ENCODE data around the gene WWOX.
"Not testable (repeated sequence)": the region's sequence is repeated elsewhere in the genome, so short reads cannot be mapped to it uniquely, and the experiment has no call there.

The WWOX gene

DNA sequence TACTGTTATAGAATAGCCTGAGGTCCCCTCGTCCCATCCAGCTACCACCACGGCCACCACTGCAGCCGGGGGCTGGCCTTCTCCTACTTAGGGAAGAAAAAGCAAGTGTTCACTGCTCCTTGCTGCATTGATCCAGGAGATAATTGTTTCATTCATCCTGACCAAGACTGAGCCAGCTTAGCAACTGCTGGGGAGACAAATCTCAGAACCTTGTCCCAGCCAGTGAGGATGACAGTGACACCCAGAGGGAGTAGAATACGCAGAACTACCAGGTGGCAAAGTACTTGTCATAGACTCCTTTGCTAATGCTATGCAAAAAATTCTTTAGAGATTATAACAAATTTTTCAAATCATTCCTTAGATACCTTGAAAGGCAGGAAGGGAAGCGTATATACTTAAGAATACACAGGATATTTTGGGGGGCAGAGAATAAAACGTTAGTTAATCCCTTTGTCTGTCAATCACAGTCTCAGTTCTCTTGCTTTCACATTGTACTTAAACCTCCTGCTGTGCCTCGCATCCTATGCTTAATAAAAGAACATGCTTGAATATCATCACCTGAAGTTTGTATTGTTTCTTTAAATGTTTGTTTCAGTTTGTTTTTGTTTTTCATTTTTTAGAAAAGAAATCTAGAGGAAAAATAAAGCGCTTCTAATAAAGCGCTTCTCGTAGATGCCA, 1112.8 kb downstream of the WWOX start:
- no peak for DNase-seq

DNA sequence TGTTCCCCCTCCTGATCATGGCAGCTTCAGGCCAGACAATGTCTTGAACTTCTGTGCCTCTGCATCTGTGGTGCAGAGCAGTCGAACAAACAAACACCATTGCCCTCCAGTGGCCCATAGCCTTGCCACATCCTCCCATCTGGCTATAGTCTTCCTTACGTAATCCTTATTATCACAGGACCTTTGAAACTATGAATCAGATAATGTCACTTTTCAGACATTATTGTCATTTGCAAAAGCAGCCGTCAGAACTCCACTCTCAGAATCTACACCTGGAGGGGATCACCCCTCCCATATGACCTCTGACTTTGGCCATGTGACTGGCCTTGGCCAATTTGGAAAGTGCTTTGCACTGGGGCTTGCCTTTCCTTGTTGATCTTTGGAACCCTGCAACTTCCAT, 1113.8 kb downstream of the WWOX start:
- no peak for DNase-seq

DNA sequence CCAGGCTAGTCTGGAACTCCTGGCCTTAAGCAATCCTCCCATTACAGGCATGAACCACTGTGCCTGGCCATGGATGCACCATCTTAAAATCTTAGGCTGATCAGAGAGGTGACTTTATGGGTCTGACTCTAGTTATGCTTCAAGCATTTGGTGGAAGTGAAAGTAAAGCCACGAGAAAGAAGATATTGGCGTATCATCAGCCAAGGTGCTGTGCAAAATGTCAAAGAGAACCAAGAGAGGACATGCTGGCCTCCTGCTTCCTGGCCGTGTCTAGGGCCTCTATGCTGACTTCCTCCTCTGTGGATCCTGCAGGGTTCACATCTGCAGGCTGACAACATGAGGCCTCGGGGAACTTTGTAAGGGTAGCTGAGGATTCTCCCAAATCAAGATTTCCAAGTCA, 1115.8 kb downstream of the WWOX start:
- DNase-seq: no peak

DNA sequence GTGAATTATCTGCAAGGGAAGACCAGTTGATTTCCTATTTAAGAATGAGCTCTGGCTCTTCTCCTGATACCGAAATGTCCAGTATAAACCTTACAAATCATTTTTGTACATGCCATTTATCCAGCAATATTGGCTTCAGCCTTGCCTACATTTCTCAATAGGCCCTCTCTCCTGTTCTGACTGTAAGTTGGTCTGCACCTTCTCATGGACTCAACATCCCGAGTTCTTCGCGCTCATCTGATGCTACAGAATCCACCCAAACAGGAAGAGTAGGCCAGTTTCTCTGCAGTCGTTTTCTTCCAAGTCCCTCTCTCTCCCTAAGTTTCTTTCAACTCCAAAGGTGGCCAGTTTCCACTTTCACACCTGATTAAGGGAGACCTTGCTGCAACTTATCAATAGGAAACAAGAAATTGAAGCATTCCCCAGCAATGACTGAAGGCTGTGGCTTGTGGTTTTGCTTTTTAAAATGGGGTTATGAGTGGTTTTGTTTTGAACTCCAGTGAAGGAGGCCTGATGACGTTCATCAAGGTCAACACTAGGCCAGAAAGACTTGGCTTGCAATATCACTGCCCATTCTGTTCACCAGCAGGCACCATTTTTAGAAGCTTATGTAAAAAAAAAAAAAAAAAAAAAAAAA, 1118.0 kb downstream of the WWOX start:
- DNase-seq: no peak

DNA sequence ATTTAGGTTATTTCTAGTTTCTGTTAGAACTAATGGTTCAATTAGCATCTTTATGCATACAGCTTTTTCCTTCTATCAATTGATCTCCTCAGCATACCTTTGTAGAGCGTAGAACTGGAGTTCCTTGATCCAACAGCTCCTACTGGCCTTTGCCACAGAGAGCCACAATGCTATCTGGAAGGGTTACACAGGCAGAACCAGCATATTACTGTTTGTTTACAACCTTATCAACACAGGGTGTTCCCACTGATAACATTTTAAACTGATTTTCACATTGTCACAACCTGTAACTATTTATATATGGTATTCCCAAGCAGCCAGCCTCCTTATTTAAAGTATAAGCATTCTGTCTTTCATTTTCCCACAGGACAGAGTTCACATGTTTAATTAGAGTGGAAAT, 1118.9 kb downstream of the WWOX start:
- DNase-seq: no peak

DNA sequence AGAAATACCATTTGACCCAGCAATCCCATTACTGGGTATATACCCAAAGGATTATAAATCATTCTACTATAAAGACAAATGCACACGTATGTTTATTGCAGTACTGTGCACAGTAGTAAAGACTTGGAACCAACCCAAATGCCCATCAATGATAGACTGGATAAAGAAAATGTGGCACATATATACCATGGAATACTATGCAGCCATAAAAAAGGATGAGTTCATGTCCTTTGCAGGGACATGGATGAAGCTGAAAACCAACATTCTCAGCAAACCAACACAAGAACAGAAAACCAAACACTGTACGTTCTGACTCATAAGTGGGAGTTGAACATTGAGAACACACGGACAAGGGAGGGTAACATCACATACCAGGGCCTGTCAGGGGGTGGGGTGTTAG, 1126.5 kb downstream of the WWOX start:
- not testable (repeated sequence) for DNase-seq

DNA sequence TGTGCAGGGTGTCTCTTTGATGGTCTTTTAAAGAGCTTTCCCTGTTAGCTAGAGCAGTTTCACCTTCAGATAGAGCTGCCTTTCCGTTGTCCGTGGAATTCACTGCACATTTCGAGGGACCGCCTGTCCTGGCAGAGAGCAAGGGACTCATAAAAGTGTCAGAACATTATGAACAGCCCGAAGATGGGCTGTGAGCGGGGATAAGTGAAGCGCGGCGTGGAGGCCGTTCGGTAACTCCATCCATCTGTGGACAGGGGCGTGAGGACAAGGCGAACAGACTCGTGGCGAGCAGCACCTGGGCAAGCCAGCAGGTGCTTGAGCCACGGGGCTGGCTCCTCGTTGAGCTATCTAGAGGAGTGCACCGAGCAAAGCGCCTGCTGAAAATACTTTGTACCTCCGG, 1129.9 kb downstream of the WWOX start:
- DNase-seq: no peak

DNA sequence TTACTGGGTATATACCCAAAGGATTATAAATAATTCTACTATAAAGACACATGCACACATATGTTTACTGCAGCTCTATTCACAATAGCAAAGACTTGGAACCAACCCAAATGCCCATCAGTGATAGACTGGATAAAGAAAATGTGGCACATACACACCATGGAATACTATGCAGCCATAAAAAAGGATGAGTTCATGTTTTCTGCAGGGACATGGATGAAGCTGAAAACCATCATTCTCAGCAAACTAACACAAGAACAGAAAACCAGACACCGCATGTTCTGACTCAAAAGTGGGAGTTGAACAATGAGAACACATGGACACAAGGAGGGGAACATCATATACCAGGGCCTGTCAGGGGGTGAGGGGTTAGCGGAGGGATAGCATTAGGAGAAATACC, 1146.2 kb downstream of the WWOX start:
- DNase-seq: not testable (repeated sequence)

DNA sequence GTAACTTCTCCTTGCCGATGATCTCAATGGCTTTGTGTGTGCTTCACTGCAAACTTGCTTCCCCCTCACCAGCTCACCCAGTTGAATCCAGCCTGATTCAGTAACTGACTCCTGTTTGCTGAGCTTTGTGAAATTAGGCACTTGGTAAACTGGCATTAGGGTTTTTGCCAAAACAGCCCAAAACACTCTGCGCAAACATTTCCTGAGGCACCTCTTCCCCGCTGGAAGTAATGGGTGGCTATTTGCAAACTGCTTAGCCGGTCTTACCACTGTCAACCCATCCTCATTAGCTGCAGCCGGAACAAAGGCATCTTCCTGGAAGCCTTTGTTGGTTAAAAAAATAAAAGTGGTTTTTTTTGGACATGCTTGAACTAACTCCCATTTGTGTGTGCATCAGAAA, 1147.9 kb downstream of the WWOX start:
- DNase-seq: no peak

DNA sequence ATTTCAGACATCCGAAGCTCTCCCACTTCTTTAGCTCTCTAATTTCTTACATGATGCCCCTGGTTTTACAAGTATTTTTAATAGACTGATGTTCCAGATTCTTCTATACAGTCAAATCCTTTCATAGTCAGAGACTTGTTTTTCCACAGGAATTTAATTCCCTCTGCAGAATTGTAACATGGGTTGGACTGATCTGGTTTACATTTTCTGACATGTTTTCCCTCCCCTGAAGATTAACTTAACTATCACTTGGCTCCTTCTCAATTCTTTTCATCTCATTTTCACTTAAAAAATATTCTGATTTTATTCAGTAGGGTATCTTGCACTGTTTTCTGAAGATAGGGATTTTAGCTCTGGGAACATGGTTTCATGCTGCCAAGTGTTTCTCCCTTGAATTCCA, 1148.9 kb downstream of the WWOX start:
- DNase-seq: no peak

DNA sequence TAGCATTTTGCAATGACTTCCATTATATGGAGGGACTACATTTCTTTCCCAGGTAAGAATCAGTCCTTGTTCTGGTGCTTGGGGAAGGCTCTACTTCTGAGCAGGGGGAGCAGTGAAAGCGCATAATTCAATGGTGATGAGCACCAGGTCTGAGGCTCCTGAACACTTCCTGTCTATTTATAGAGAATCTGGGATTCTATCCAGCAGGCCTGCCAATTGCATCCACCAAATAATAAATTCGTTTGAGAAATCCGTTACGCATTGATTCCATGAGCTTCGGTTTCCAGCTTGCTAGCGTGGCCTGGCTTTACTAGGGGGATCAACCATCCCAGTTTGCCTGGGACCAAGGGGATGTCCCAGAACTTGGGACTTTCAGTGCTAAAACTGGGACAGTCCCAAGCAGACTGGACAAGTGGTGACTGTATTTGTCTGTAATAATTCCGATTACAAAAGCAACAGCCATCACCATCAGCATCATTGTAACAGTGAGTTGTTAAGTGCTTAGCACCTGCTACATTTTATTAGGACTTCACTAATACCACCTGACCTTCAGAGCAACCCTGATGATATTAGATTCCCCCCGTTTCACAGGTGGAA, 1151.1 kb downstream of the WWOX start:
- no peak for DNase-seq

DNA sequence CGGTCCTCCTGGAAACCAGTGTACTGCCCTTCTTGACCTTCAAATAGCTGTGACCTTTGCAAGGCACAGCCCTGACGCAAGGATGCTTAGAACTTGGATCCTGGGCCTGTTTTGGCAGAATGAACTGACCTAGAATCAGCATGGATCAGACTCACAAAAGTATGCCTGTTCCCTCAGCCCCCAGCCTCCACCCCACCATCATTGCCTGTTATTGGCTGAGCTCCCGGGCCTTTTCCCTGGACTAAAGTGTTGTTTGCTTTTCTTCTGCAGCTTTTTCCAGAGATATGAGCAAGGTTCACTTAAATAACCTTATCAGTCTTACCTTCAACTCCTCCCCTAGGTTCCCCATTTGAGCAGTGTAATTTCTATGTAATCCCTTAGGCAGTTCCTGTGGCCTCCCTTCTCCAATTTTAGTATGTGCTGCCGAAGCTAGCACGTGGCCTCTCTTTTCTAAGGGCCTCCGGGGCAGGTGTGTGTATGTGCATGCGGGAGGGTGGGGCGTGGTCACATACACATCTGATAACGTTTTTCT, 1153.7 kb downstream of the WWOX start:
- DNase-seq: no peak

DNA sequence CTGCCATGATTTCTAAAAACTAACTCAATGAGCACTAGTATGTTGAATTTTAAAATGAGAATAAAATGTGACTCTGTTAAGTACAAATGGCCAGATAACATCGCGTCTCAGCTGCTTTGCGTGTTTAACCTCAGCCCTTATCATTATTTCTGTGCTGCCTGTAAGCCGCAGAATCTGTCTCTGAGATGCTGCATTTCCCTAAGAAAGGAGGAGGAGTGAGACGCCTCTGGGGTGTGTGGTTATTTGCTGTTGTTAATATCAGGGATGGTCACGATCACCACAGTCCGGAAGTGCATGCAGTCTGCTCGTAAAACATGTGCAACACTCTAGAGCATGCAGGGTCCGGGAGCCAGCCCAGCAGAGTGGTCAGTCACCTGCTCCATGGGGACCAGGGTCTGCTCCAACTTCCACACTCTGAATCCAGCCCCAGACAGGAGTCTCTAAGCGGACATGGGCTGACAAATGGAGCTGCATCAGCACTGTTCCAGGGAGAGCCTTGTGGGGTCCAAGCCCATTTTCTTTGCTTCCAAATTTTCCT, 1158.6 kb downstream of the WWOX start:
- DNase-seq: no peak

DNA sequence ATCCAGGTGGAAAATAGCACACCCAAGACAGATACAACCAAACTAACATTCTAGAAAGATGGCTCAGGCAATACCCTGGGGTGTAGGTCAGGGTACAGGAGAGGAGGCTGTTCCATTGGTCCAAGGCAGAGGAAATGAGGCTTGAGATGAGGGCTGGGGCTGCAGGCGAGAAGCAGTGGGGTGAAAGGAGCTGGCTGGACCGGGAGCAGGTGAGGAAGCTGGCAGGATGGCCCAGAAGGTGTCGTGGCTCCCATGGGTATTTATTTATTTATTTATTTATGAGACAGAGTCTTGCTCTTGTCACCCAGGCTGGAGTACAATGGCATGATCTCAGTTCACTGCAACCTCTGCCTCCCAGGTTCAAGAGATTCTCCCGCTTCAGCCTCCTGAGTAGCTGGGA, 1161.4 kb downstream of the WWOX start:
- DNase-seq: not testable (repeated sequence)

DNA sequence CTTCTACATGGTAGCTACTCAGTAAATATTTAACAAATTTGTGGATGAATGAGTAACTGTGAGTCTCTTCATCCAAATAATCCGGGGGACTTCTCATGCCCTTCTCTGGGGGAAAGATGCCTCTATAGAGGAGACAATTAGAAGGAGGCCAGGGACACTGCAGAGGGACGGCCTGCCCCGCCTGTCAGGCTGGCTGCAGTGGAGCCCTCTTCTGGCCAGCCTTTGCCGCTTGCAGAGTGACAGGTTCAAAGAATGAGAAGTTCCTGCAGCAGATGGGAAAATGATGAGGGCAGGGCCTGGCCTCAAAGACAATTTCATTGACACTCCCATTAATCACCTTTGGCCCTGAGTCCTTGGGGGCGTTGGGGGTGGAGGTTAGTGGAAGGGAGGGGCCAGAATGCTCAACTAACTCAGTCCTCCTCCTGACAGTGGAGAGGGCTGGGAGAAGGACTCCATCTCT, 1162.1 kb downstream of the WWOX start:
- DNase-seq: peak in 1 of 2 experiments; percentile 36

DNA sequence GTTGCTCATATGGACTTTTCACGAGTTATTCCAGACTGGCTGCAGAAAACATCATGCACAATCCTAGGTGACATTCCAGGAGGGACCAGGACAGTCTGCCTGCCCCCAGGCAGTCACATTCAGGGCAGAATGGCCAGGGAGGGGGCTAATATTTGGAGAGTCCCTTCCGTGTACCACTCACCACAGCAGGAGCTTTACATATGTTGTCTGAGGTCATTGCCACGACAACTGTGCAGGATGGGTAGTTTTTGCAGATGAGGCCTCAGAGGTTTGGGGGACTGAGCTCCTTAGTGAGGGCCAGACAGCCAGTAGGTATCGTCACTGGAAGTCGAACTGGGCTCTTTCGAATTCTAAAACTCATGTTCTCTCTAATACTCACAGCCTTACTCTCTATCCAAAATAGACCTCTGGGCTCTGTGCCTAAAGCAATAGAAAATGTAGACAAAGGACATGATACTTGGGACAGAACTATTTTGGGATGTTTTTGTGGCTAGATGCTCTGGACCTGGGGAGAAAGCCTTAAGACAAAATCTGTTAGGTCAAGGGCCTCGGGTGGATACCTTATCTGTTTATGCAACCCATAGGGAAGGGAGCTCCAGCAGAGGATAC, 1162.6 kb downstream of the WWOX start:
- DNase-seq: no peak
